Measurements from ENCODE around the gene PI4KB. TPM values are rescaled to one million over a fixed set of nuclear protein-coding genes. Genes with fewer than 3 reads are reported as not detected.

The PI4KB gene
- total and polyA plus RNA-seq, 4 donors, result 25.0 to 65.2 (median 45.3) TPM

DNA sequence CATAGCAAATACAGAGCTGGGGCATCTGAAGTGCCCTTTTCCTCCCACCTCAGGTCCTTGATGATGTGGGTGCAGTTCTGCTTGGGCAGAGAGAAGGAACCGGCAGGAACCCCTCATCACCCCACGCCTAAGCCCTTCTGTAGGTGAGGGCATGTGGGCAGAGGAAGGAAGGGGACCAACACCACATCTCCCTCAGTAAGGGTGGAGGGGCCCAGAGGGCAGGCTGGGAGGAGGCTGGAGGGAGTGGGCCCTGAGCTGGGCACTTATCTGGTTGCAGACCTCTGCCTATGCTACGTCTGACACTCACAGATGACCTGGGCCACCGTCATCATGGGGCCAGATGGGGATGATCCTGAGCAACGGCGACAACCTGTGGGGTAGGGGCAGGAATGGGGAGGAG lies 34.1 kb downstream of the PI4KB start:
- Histone ChIP-seq H3K27me3 (ENCODE audit: control insufficient read depth in 3 of 3, insufficient read depth in 3 of 3, low read length in 2 of 3) (no peaks in the 10 kb centered on the region), H3K27ac (ENCODE audit: low read depth in 1 of 2, low read length in 1 of 2) (no peak overlapping the region), H3K4me3 (no peak overlapping the region), H3K9ac (ENCODE audit: insufficient read depth in 1 of 2, low read length in 2 of 2) (no peak overlapping the region), H3K36me3 (ENCODE audit: control insufficient read depth in 4 of 4, insufficient read depth in 4 of 4, low read length in 4 of 4) (peaks cover 34 to 76% (median 51%) of the 10 kb centered on the region in 4 donors), H3K4me1 (ENCODE audit: control insufficient read depth in 5 of 5, insufficient read depth in 5 of 5, low read length in 5 of 5) (no peaks in the 10 kb centered on the region), H3K9me3 (ENCODE audit: control insufficient read depth in 4 of 4, insufficient read depth in 3 of 4, low read length in 3 of 4) (no peaks in the 10 kb centered on the region)
- ATAC-seq (ENCODE audit: insufficient read depth, low FRiP score) (no peak), DNase-seq (no peak)
- TF ChIP-seq, protein P1, sequence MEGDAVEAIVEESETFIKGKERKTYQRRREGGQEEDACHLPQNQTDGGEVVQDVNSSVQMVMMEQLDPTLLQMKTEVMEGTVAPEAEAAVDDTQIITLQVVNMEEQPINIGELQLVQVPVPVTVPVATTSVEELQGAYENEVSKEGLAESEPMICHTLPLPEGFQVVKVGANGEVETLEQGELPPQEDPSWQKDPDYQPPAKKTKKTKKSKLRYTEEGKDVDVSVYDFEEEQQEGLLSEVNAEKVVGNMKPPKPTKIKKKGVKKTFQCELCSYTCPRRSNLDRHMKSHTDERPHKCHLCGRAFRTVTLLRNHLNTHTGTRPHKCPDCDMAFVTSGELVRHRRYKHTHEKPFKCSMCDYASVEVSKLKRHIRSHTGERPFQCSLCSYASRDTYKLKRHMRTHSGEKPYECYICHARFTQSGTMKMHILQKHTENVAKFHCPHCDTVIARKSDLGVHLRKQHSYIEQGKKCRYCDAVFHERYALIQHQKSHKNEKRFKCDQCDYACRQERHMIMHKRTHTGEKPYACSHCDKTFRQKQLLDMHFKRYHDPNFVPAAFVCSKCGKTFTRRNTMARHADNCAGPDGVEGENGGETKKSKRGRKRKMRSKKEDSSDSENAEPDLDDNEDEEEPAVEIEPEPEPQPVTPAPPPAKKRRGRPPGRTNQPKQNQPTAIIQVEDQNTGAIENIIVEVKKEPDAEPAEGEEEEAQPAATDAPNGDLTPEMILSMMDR (IDR thresholded peaks at IDR 0.05; ENCODE audit: control extremely low read depth, extremely low read depth), result no peak
- WGBS, 2 donors, result 81 to 89% methylated on average over 6 of the region's 6 CpGs

DNA sequence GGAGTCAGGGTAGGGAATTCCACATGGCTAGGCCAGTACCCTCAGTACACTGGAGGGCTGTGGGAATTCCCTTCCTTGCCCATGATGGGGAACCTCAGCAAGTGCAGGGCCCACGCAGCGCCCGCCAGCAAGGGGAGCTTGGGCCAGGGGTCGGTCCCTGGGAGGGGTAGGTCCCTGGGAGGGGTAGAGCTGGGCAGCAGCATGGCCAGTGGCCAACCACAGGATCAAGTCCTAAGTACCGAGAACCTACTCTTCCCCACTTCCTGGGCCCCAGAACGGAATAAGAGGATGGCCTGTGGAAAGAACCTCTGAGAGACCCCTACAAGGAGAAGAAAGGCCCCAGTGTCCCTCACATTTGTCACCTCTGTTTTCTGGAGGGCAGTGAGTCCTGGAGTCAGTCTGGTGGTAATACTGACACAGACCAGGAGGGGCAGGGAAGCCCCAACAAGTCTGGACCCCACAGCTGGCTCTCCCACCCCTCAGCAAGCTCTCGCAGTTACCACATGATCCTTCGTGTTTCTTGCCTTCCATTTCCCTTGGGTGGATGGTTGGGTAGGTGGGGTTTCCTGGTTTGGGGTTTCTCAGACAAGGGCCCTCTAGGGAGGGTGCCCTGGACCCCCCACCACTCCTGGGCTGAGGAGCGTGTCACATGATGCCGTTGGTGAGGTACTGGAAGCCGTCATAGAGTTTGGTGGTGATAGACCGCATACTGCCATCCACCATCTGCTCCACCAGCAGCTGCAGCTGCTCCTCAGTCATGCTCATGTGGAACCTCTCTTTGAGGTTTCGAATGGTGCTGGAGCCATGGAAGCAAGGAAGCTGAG lies 34.8 kb downstream of the PI4KB start:
- WGBS, 2 donors, result 81 to 83% methylated on average over 13 of the region's 13 CpGs
- H3K9ac ChIP-seq (ENCODE audit: insufficient read depth in 1 of 2, low read length in 2 of 2), result no peak overlapping the region
- H3K4me3 ChIP-seq, result no peak overlapping the region
- TF ChIP-seq, protein P1 (IDR thresholded peaks at IDR 0.05; ENCODE audit: control extremely low read depth, extremely low read depth), result no peak
- no peaks in the 10 kb centered on the region for H3K27me3 ChIP-seq (ENCODE audit: control insufficient read depth in 3 of 3, insufficient read depth in 3 of 3, low read length in 2 of 3)
- H3K4me1 ChIP-seq (ENCODE audit: control insufficient read depth in 5 of 5, insufficient read depth in 5 of 5, low read length in 5 of 5), result no peaks in the 10 kb centered on the region
- H3K27ac ChIP-seq (ENCODE audit: low read depth in 1 of 2, low read length in 1 of 2), result no peak overlapping the region
- DNase-seq (no peak), ATAC-seq (ENCODE audit: insufficient read depth, low FRiP score) (no peak)
- peaks cover 31 to 78% (median 48%) of the 10 kb centered on the region in 4 donors for H3K36me3 ChIP-seq (ENCODE audit: control insufficient read depth in 4 of 4, insufficient read depth in 4 of 4, low read length in 4 of 4)
- H3K9me3 ChIP-seq (ENCODE audit: control insufficient read depth in 4 of 4, insufficient read depth in 3 of 4, low read length in 3 of 4), result no peaks in the 10 kb centered on the region

DNA sequence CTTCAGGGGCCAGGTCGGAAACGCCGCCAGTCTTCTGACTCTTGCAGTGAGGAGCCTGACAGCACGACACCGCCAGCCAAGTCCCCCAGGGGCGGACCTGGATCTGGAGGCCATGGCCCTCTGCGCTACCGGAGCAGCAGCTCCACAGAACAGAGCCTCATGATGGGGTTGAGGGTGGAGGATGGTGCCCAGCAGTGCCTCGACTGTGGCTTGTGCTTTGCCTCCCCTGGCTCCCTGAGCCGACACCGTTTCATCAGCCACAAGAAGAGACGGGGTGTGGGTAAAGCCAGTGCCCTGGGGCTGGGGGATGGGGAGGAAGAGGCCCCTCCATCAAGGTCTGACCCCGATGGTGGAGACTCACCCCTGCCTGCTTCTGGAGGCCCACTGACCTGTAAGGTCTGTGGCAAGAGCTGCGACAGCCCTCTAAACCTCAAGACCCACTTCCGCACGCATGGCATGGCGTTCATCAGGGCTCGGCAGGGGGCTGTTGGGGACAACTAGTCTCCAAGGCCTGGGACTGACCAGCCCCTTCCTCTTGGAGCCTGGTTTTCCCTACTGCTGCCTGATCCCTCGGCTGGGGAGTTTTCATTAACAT lies 36.4 kb downstream of the PI4KB start:
- Histone ChIP-seq H3K4me1 (ENCODE audit: control insufficient read depth in 5 of 5, insufficient read depth in 5 of 5, low read length in 5 of 5) (no peaks in the 10 kb centered on the region), H3K27me3 (ENCODE audit: control insufficient read depth in 3 of 3, insufficient read depth in 3 of 3, low read length in 2 of 3) (no peaks in the 10 kb centered on the region), H3K36me3 (ENCODE audit: control insufficient read depth in 4 of 4, insufficient read depth in 4 of 4, low read length in 4 of 4) (peaks cover 30 to 84% (median 51%) of the 10 kb centered on the region in 4 donors), H3K9me3 (ENCODE audit: control insufficient read depth in 4 of 4, insufficient read depth in 3 of 4, low read length in 3 of 4) (no peaks in the 10 kb centered on the region), H3K27ac (ENCODE audit: low read depth in 1 of 2, low read length in 1 of 2) (no peak overlapping the region), H3K9ac (ENCODE audit: insufficient read depth in 1 of 2, low read length in 2 of 2) (no peak overlapping the region), H3K4me3 (no peak overlapping the region)
- DNase-seq (no peak), ATAC-seq (ENCODE audit: insufficient read depth, low FRiP score) (no peak)
- TF ChIP-seq, protein P1 (IDR thresholded peaks at IDR 0.05; ENCODE audit: control extremely low read depth, extremely low read depth), result no peak
- WGBS, 2 donors, result 73 to 82% methylated on average over 19 of the region's 19 CpGs

Data from lung (tissue), 12 donors.